HCT116 (cell line): ENCODE measurements around the gene SLC7A1. TPM values are rescaled to one million over a fixed set of nuclear protein-coding genes. Genes with fewer than 3 reads are reported as not detected.

Source experiments
- ATAC-seq: fragments of 200-7000 bp; cut with Tn5 transposase; 2 replicates; pipeline ENCODE4 v1.9.1; 2020; ENCODE audit warnings: mild to moderate bottlenecking, moderate library complexity
- BruUV-seq: library from RNA; stranded (reverse); fragments of 400-500 nt; replicated peaks from 2 replicates; lab custom pipeline; 2021; lab: Mats Ljungman, UMichigan
- CTCF ChIA-PET: fragments of 300-600 bp; sonication (Branson Sonifier 250); formaldehyde crosslinking; loops from one replicate; lab custom pipeline; 2021; ENCODE audit warnings: antibody characterized with exemption; lab: Charles Lee
- POLR2A ChIA-PET: fragments of 300-600, 350-600 bp; sonication (Branson Sonifier 250); formaldehyde crosslinking; loops from one replicate; lab custom pipeline; 2021; ENCODE audit warnings: antibody characterized with exemption; lab: Charles Lee
- RAD21 ChIA-PET, 2 experiments: fragments of 300-600 bp; sonication (Branson Sonifier 250); formaldehyde crosslinking; loops; one replicate each; lab custom pipeline; 2023; ENCODE audit warnings: low total read pairs in 2 of 2; ENCODE audit not compliant: uncharacterized antibody in 2 of 2, unreplicated experiment in 2 of 2, low non-redundant PET in 1 of 2; lab: Charles Lee
- DNase-seq: peaks from one replicate; pipeline ENCODE4 v3.0.0-alpha.2; 2010; ENCODE audit warnings: low read depth, low spot score
- H2AFZ ChIP-seq: fragments of 200-600 bp; shearing (Covaris generic), sonication (generic); 2 replicates; pipeline ENCODE4 v1.6.1; 2017; ENCODE audit warnings: low read depth, mixed run types, mixed read lengths, antibody characterized with exemption, low read length; ENCODE audit not compliant: poor library complexity, severe bottlenecking
- H3K27ac ChIP-seq: 2 replicates; pipeline ENCODE4 v1.5.1; 2012; ENCODE audit warnings: low read depth, low read length
- H3K27me3 ChIP-seq: fragments of 200-600 bp; sonication (generic); 2 replicates; pipeline ENCODE4 v1.6.1; 2016; ENCODE audit warnings: mixed run types, low read length, mixed read lengths; ENCODE audit not compliant: insufficient read depth
- H3K36me3 ChIP-seq, 2 experiments: fragments of 200-500 bp in 1 of 2; fragments of 200-600 bp in 1 of 2; sonication (Bioruptor generic) in 1 of 2; sonication (generic) in 1 of 2; 2 replicates each; pipeline versions ENCODE4 v1.5.1 to v1.6.1; 2014 to 2016; ENCODE audit warnings: low read length in 2 of 2, inconsistent platforms in 1 of 2, mixed read lengths in 1 of 2, mixed run types in 1 of 2; ENCODE audit not compliant: insufficient read depth in 2 of 2, control insufficient read depth in 1 of 2
- H3K4me1 ChIP-seq, 2 experiments: fragments of 200-600 bp in 1 of 2; sonication (generic) in 1 of 2; 2 replicates each; pipeline versions ENCODE4 v1.5.1 to v1.6.1; 2012 to 2017; ENCODE audit warnings: low read length in 2 of 2, inconsistent platforms in 1 of 2, mild to moderate bottlenecking in 1 of 2, mixed read lengths in 1 of 2, mixed run types in 1 of 2, moderate library complexity in 1 of 2; ENCODE audit not compliant: insufficient read depth in 2 of 2, control insufficient read depth in 1 of 2
- H3K4me2 ChIP-seq: fragments of 200-600 bp; sonication (generic); 2 replicates; pipeline ENCODE4 v1.6.1; 2017; ENCODE audit warnings: mixed run types, low read length, mixed read lengths
- H3K4me3 ChIP-seq, 2 experiments: fragments of 200-600 bp in 1 of 2; sonication (generic) in 1 of 2; replicated peaks in 1 of 2; 2 replicates each; pipeline ENCODE4 v1.5.1; 2011 to 2016; ENCODE audit warnings: low read length in 2 of 2, control low read depth in 1 of 2, low read depth in 1 of 2, mild to moderate bottlenecking in 1 of 2, mixed read lengths in 1 of 2, mixed run types in 1 of 2
- H3K79me2 ChIP-seq: fragments of 200-600 bp; sonication (generic); 2 replicates; pipeline ENCODE4 v1.6.1; 2017; ENCODE audit warnings: mild to moderate bottlenecking, mixed run types, low read length, moderate library complexity, mixed read lengths; ENCODE audit not compliant: insufficient read depth
- H3K9ac ChIP-seq: fragments of 200-600 bp; sonication (generic); 2 replicates; pipeline ENCODE4 v1.6.1; 2016; ENCODE audit warnings: low read length, mixed read lengths
- H3K9me2 ChIP-seq: fragments of 200-600 bp; sonication (generic), shearing (Covaris generic); 2 replicates; pipeline ENCODE4 v1.6.1; 2017; ENCODE audit warnings: mixed run types, mild to moderate bottlenecking, moderate library complexity; ENCODE audit not compliant: insufficient read depth
- H3K9me3 ChIP-seq, 2 experiments: fragments of 200-500 bp in 1 of 2; fragments of 200-600 bp in 1 of 2; sonication (Bioruptor generic) in 1 of 2; sonication (generic) in 1 of 2; 2 replicates each; pipeline ENCODE4 v1.6.1; 2014 to 2017; ENCODE audit warnings: low read length in 2 of 2, mixed read lengths in 2 of 2, inconsistent platforms in 1 of 2, low read depth in 1 of 2, mild to moderate bottlenecking in 1 of 2, mixed run types in 1 of 2, moderate library complexity in 1 of 2; ENCODE audit not compliant: control insufficient read depth in 1 of 2, insufficient read depth in 1 of 2
- H4K20me1 ChIP-seq: fragments of 200-600 bp; sonication (generic), shearing (Covaris generic); 2 replicates; pipeline ENCODE4 v1.6.1; 2017; ENCODE audit warnings: mixed run types, mild to moderate bottlenecking, moderate library complexity; ENCODE audit not compliant: insufficient read depth
- ATF3 ChIP-seq: IDR thresholded peaks from 2 replicates; pipeline ENCODE4 v1.6.1; 2012
- CBX3 ChIP-seq: IDR thresholded peaks from 2 replicates; pipeline ENCODE4 v1.6.1; 2012; ENCODE audit warnings: low read depth
- CEBPB ChIP-seq: IDR thresholded peaks from 2 replicates; pipeline ENCODE4 v1.6.1; 2012; ENCODE audit warnings: low read depth
- CTCF ChIP-seq, 3 experiments: fragments of 200-600 bp in 1 of 3; sonication (generic) in 1 of 3; IDR thresholded peaks in 2 of 3; conservative IDR thresholded peaks in 1 of 3; 2 replicates each; pipeline ENCODE4 v1.5.1; 2012 to 2017; ENCODE audit warnings: low read depth in 2 of 3, low read length in 2 of 3, antibody characterized with exemption in 1 of 3, borderline replicate concordance in 1 of 3, control low read depth in 1 of 3, mild to moderate bottlenecking in 1 of 3, mixed read lengths in 1 of 3, mixed run types in 1 of 3, moderate library complexity in 1 of 3; ENCODE audit not compliant: insufficient read depth in 1 of 3
- ELF1 ChIP-seq: IDR thresholded peaks from 2 replicates; pipeline ENCODE4 v1.6.1; 2012; ENCODE audit warnings: low read depth, borderline replicate concordance
- EZH2 ChIP-seq: fragments of 200-600 bp; sonication (generic); IDR thresholded peaks from 2 replicates; pipeline ENCODE4 v1.6.1; 2017; ENCODE audit warnings: antibody characterized with exemption, mixed run types
- EZH2phosphoT487 ChIP-seq: fragments of 200-600 bp; IDR thresholded peaks from 2 replicates; pipeline ENCODE4 v1.6.1; 2018; ENCODE audit warnings: antibody characterized with exemption, borderline replicate concordance
- FOSL1 ChIP-seq: IDR thresholded peaks from 2 replicates; pipeline ENCODE4 v1.6.1; 2012; ENCODE audit warnings: low read depth
- JUND ChIP-seq: IDR thresholded peaks from 2 replicates; pipeline ENCODE4 v1.6.1; 2012
- MAX ChIP-seq: IDR thresholded peaks from 2 replicates; pipeline ENCODE4 v1.6.1; 2012
- POLR2A ChIP-seq: IDR thresholded peaks from 2 replicates; pipeline ENCODE4 v1.7.0; 2011; ENCODE audit warnings: borderline replicate concordance; ENCODE audit not compliant: insufficient read depth, insufficient read length; ENCODE audit errors: extremely low read depth
- POLR2AphosphoS5 ChIP-seq: IDR thresholded peaks from 2 replicates; pipeline ENCODE4 v1.6.1; 2011; ENCODE audit warnings: mild to moderate bottlenecking, low read depth, low read length, moderate library complexity
- RAD21 ChIP-seq: IDR thresholded peaks from 2 replicates; pipeline ENCODE4 v1.6.1; 2012; ENCODE audit warnings: low read depth, mild to moderate bottlenecking
- REST ChIP-seq: IDR thresholded peaks from 2 replicates; pipeline ENCODE4 v1.6.1; 2012; ENCODE audit warnings: low read depth
- SIN3A ChIP-seq: IDR thresholded peaks from 2 replicates; pipeline ENCODE4 v1.6.1; 2012; ENCODE audit warnings: low read depth
- SP1 ChIP-seq: IDR thresholded peaks from 2 replicates; pipeline ENCODE4 v1.6.1; 2012; ENCODE audit warnings: low read depth
- SRF ChIP-seq: IDR thresholded peaks from 2 replicates; pipeline ENCODE4 v1.6.1; 2012; ENCODE audit warnings: low read depth
- YY1 ChIP-seq: IDR thresholded peaks from 2 replicates; pipeline ENCODE4 v1.6.1; 2011; ENCODE audit warnings: low read length, low read depth, moderate library complexity, mild to moderate bottlenecking; ENCODE audit not compliant: insufficient replicate concordance; ENCODE audit errors: extremely low read depth
- ZFX ChIP-seq: fragments of 450-650 bp; IDR thresholded peaks from 2 replicates; pipeline ENCODE4 v1.6.1; 2017
- ZNF274 ChIP-seq: fragments of 200-500 bp; sonication (Bioruptor generic); IDR thresholded peaks from 2 replicates; pipeline ENCODE4 v1.6.1; 2014; ENCODE audit warnings: mild to moderate bottlenecking, low read depth, low read length, inconsistent platforms
- intact Hi-C: fragments of 100-400 bp; cut with micrococcal nuclease; formaldehyde crosslinking; loops from 2 replicates; pipeline ENCODE4 v1.10.0; 2022
- total RNA-seq: library from RNA; stranded (reverse); gene quantifications from one replicate; pipeline ENCODE4 v1.2.1, GENCODE V29; 2021; ENCODE audit not compliant: unreplicated experiment

SLC7A1 gene
- total RNA-seq, 1 experiment from 2014 or later, result 124 TPM

GRCh38 chr13:29576581-29576980, 18.9 kb downstream of the SLC7A1 start:
- TF ChIP-seq ZFX (no peak), POLR2AphosphoS5 (no peak), CEBPB (no peak), SRF (no peak), SIN3A (no peak), FOSL1 (no peak), REST (no peak), YY1 (no peak), EZH2phosphoT487 (no peak), POLR2A (no peak), EZH2 (no peak), CTCF (IDR thresholded peaks at IDR 0.05 in 2 of 3, conservative IDR thresholded peaks at IDR 0.05 in 1 of 3; ENCODE audit: borderline replicate concordance in 1 of 3, insufficient read depth in 1 of 3, low read depth in 2 of 3, low read length in 2 of 3) (no peak), RAD21 (no peak), SP1 (no peak), CBX3 (no peak), MAX (no peak), ZNF274 (no peak), JUND (no peak), ELF1 (no peak), ATF3 (no peak)
- H3K4me3 ChIP-seq, result no peak overlapping the region
- H3K27ac ChIP-seq, result no peak overlapping the region
- H3K79me2 ChIP-seq, result peaks cover 99% of the 10 kb centered on the region
- H3K4me2 ChIP-seq, result no peak overlapping the region
- H4K20me1 ChIP-seq, result peaks cover 20% of the 10 kb centered on the region; the same call in 1 of the 2 replicates
- intact Hi-C loops, result no loop called here
- no peak for ATAC-seq
- H3K9me3 ChIP-seq, result no peaks in the 10 kb centered on the region
- no peak overlapping the region for H2AFZ ChIP-seq
- BruUV-seq, result no TSS peak
- H3K9ac ChIP-seq, result no peak overlapping the region
- POLR2A ChIA-PET, result no interaction called here
- CTCF ChIA-PET, result no interaction called here
- no peaks in the 10 kb centered on the region for H3K27me3 ChIP-seq
- H3K36me3 ChIP-seq, result no peaks in the 10 kb centered on the region
- RAD21 ChIA-PET, result no interaction called here
- no peak for DNase-seq
- no peaks in the 10 kb centered on the region for H3K4me1 ChIP-seq
- no peaks in the 10 kb centered on the region for H3K9me2 ChIP-seq
